ENCODE results near the gene E2F8.

DNA sequence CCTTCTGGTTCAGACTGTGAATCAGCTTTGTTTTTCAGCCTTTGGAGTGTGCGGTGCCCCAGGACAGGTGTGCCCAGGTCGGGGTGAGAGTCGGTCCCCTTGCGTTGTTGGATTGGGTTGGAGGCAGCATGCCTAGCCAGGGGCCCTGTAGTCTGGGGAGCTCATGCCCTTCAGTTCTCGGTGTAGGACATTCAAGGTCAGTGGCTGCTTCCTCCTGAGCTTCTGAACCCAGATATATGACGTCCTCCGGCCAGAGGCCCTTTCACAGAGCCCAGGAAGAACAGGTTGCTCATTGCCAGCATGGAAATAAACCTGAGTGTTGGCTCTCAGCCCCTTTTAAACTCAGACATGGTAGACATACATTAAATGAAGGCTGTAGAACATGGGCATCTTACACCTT, 41.7 kb downstream of the E2F8 start:
- TF ChIP-seq CTCF (IDR thresholded peaks at IDR 0.05; ENCODE audit: insufficient read depth, low read depth, low read length), result no peak
- no peak for TF ChIP-seq EZH2 (IDR thresholded peaks at IDR 0.05; ENCODE audit: insufficient read depth, low read length)
